Heart left ventricle (tissue), 16 donors: ENCODE measurements around the gene PTPN7. TPM values are rescaled to one million over a fixed set of nuclear protein-coding genes. Genes with fewer than 3 reads are reported as not detected.

Experiments used
- ATAC-seq, 4 donors: fragments of 200-7000 bp; cut with Tn5 transposase; one replicate each; pipeline ENCODE4 v1.9.1; 2020 to 2022; ENCODE audit warnings: moderate library complexity in 4 of 4, mild to moderate bottlenecking in 3 of 4, moderate number of reproducible peaks in 1 of 4
- DNase-seq, 5 donors: peaks; one replicate each; pipeline ENCODE4 v3.0.0-alpha.2; 2020
- H3K27ac ChIP-seq, 12 donors: fragments of 200-600 bp; sonication (generic) in 4 of 12; one replicate each; pipeline versions ENCODE4 v1.5.0 to v1.8.0; 2016 to 2022; ENCODE audit warnings: mild to moderate bottlenecking in 2 of 12
- H3K27me3 ChIP-seq, 9 donors: fragments of 200-600 bp; sonication (generic) in 2 of 9; one replicate each; pipeline versions ENCODE4 v1.5.1 to v1.8.0; 2016 to 2022; ENCODE audit warnings: mild to moderate bottlenecking in 3 of 9
- H3K36me3 ChIP-seq, 9 donors: fragments of 200-600 bp; sonication (generic) in 2 of 9; one replicate each; pipeline versions ENCODE4 v1.5.0 to v1.8.0; 2018 to 2022; ENCODE audit warnings: mild to moderate bottlenecking in 2 of 9
- H3K4me1 ChIP-seq, 12 donors: fragments of 200-600 bp; sonication (generic) in 4 of 12; one replicate each; pipeline versions ENCODE4 v1.5.0 to v1.8.0; 2016 to 2022; ENCODE audit warnings: mild to moderate bottlenecking in 3 of 12
- H3K4me3 ChIP-seq, 12 donors: fragments of 200-600 bp; sonication (generic) in 4 of 12; one replicate each; pipeline versions ENCODE4 v1.5.0 to v1.8.0; 2017 to 2022; ENCODE audit warnings: mild to moderate bottlenecking in 9 of 12, moderate library complexity in 4 of 12
- H3K9me3 ChIP-seq, 12 donors: fragments of 200-600 bp; sonication (generic) in 4 of 12; one replicate each; pipeline versions ENCODE4 v1.5.0 to v1.8.0; 2016 to 2022; ENCODE audit warnings: mild to moderate bottlenecking in 1 of 12
- CTCF ChIP-seq, 12 donors: fragments of 200-600 bp; sonication (generic) in 4 of 12; IDR thresholded peaks; one replicate each; pipeline versions ENCODE4 v1.5.0 to v1.8.0; 2018 to 2022; ENCODE audit warnings: antibody characterized with exemption in 12 of 12, mild to moderate bottlenecking in 5 of 12
- POLR2A ChIP-seq, 2 donors: fragments of 450-650 bp; IDR thresholded peaks; one replicate each; pipeline ENCODE4 v1.6.1; 2017; ENCODE audit warnings: antibody characterized with exemption in 2 of 2, mild to moderate bottlenecking in 2 of 2, moderate library complexity in 2 of 2
- WGBS, 4 donors: extraction: QIAGEN DNeasy Blood & Tissue Kit in 2 of 4; methylation state at CpG; one replicate each; pipeline versions ENCODE4 v1.1.5 to v1.1.7; 2013 to 2018; 5-methylcytosine and 5-hydroxymethylcytosine counted together
- intact Hi-C, 10 donors: fragments of 100-400 bp; cut with DNase I; formaldehyde crosslinking; loops; one replicate each; pipeline versions ENCODE4 v1.11.1 to v1.14.2; 2022
- polyA plus RNA-seq, 2 donors: library from polyadenylated mRNA; stranded (reverse); fragments of 200-250 nt; gene quantifications; one replicate each; pipeline ENCODE4 v1.2.3, GENCODE V29; 2013
- total RNA-seq, 9 donors: library from RNA; depleted of rRNA in 2 of 9; stranded (reverse); fragments of >200 nt in 2 of 9; fragmentation: NEBNext Ultra II Directional in 3 of 9; extraction: Animal tissue kit (Norgen Biotek cat#: 25700) in 3 of 9; gene quantifications; one replicate each; pipeline versions ENCODE4 v1.1.0 to v1.2.4, GENCODE V29; 2016 to 2023
- donor health status: ischemic (EF 13 %, LVEDD 7.1; RV severe dilation, severe dysfunction).
- donor health status: healthy with polysubstance abuse.
- donor health status: DM: no; HTN: yes; CAD: no.
- donor health status: DM: no; HTN: no; CAD: no.
- donor health status: ischemic (EF 25% LVEDD 6.9; RV normal size, moderate dysfunction).
- donor health status: ischemic (EF 25% LVEDD 5.7; RV mildly dilated, moderate dysfunction).
- donor health status: healthy.
- donor health status: DM: yes; HTN: yes; CAD: no.
- donor health status: ischemic (EF 35%, LVEDD 5.7; RV mildly dilated, moderate dysfunction).
- donor health status: nonischemic (EF 11% LVEDD 7.7; RV severe dilation, severe dysfunction).
- donor health status: DM: yes; HTN: yes; CAD: no.
- donor health status: PGD.
- donor health status: ischemic (EF 29% LVEDD 5.4; RV normal size, mild dysfunction).
- donor health status: nonischemic (EF 23%, LVEDD 6.1; RV moderate dilation, normal function).

Gene PTPN7
- total and polyA plus RNA-seq, 11 donors = 0.19 to 10.3 (median 0.55) TPM; not detected in 1

GRCh38 chr1:202140833-202141232, 19.6 kb downstream of the PTPN7 start:
- Histone ChIP-seq H3K27ac (no peak overlapping the region), H3K4me1 (peaks cover 0 to 40% (median 22%) of the 10 kb centered on the region in 12 donors), H3K27me3 (no peaks in the 10 kb centered on the region), H3K4me3 (no peak overlapping the region), H3K9me3 (no peaks in the 10 kb centered on the region), H3K36me3 (peaks cover 0 to 40% (median 23%) of the 10 kb centered on the region in 9 donors)
- ATAC-seq (no peak), DNase-seq (no peak)
- 72 to 85% (median 81%) methylated on average over 4 of the region's 4 CpGs for WGBS, 4 donors
- intact Hi-C loops = no loop called here
- TF ChIP-seq CTCF (IDR thresholded peaks at IDR 0.05) (no peak), POLR2A (IDR thresholded peaks at IDR 0.05) (no peak)

GRCh38 chr1:202135221-202135721, 25.1 kb downstream of the PTPN7 start:
- WGBS, 4 donors = 39 to 41% (median 41%) methylated on average over 15 of the region's 15 CpGs
- Histone ChIP-seq H3K27ac (peak overlapping the region in 2 of 12 donors; percentile 28 to 66), H3K4me1 (peaks cover 4 to 30% (median 19%) of the 10 kb centered on the region in 12 donors), H3K4me3 (no peak overlapping the region), H3K9me3 (no peaks in the 10 kb centered on the region), H3K36me3 (peaks cover 0 to 75% (median 52%) of the 10 kb centered on the region in 9 donors), H3K27me3 (no peaks in the 10 kb centered on the region)
- ATAC-seq = peak; percentile 42 to 71 (median 56)
- peak; percentile 77 to 92 (median 85) for TF ChIP-seq CTCF (IDR thresholded peaks at IDR 0.05)
- no peak for TF ChIP-seq POLR2A (IDR thresholded peaks at IDR 0.05)
- intact Hi-C loops = loop anchor here in 6 of 10 donors (1.0 to 10.0 kb wide), 3 partner anchors 126 to 240 kb away; no protein-coding TSS in a partner anchor
- DNase-seq = peak in 3 of 5 donors; percentile 48 to 57 (median 50)

- no peak for TF ChIP-seq CTCF (IDR thresholded peaks at IDR 0.05)
- peaks cover 4 to 30% (median 19%) of the 10 kb centered on the region in 12 donors for H3K4me1 ChIP-seq
- no peak overlapping the region for H3K4me3 ChIP-seq
- H3K27ac ChIP-seq = peak overlapping the region in 2 of 12 donors; percentile 28 to 66
- H3K36me3 ChIP-seq = peaks cover 0 to 75% (median 52%) of the 10 kb centered on the region in 9 donors
- ATAC-seq (no peak), DNase-seq (no peak)
- no peaks in the 10 kb centered on the region for H3K9me3 ChIP-seq
- no peaks in the 10 kb centered on the region for H3K27me3 ChIP-seq
- intact Hi-C loops = loop anchor here in 6 of 10 donors (1.0 to 10.0 kb wide), 3 partner anchors 125 to 240 kb away; no protein-coding TSS in a partner anchor
- 79 to 89% (median 87%) methylated on average over 12 to 13 of the region's 13 CpGs for WGBS, 4 donors
These were observed 25.7 kb downstream of the PTPN7 start for GRCh38 chr1:202134645-202135172.

- Histone ChIP-seq H3K9me3 (no peaks in the 10 kb centered on the region), H3K4me3 (no peak overlapping the region), H3K4me1 (peaks cover 4 to 30% (median 19%) of the 10 kb centered on the region in 12 donors), H3K27me3 (no peaks in the 10 kb centered on the region), H3K27ac (peak overlapping the region in 1 of 12 donors; percentile 83), H3K36me3 (peaks cover 0 to 73% (median 52%) of the 10 kb centered on the region in 9 donors)
- intact Hi-C loops = loop anchor here in 3 of 10 donors (10.0 kb wide), 1 partner anchor 239 kb away; no protein-coding TSS in a partner anchor
- TF ChIP-seq POLR2A (IDR thresholded peaks at IDR 0.05) (no peak), CTCF (IDR thresholded peaks at IDR 0.05) (no peak)
- WGBS, 4 donors = 96 to 97% (median 96%) methylated on average over 5 of the region's 5 CpGs
- ATAC-seq (no peak), DNase-seq (no peak)
These were observed 26.4 kb downstream of the PTPN7 start for GRCh38 chr1:202133989-202134388.
